ENCODE results near the gene DYNC1I2. TPM values are rescaled to one million over a fixed set of nuclear protein-coding genes. Genes with fewer than 3 reads are reported as not detected.

DYNC1I2 gene
- 176 and 182 TPM in 2 replicates for polyA plus RNA-seq (2014; cell fraction: cytosol; rRNA removed)
- polyA plus RNA-seq (2014; cell fraction: nucleus; rRNA removed), result 106 and 109 TPM in 2 replicates

DNA sequence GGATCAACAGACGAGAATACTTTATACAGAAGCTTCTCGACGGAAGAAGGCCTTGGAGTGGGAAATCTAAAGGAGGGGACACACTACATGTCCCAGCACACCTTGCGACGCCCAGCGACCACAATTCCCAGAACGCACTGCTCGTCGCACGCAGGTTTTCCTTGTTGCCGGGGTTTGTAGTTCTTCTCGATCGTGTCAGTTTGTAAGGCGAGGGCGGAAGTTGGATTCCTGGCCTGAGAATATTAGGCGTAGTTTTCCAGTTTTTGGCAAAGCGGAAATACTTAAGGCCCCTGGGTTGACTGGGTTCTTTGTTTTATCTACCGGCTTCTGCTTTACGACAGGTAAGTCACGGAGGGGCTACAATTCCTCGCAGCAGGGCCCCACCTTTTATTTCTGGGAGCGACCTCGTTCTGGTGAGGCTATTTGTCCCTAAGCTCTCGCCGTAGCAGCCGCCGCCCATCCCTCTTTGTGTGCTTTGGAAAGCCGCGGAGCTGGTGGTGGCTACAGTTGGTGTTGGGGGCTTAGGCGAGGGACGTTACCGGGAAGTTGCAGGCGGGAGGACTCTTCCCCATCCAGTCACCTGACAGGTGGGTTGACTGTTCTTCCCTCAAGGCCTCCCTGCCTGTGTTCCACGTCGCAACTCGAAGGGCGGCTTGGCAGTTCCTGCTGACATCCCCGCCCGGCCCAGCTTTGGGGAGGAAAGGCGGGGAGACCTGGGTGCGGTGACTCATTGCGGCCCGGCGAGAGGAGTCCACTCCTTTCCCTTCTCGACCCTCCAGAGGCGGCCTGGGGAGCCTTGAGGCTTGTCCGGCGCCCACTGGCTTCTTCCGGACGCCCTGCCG, at the start of gene DYNC1I2:
Gene DYNC1I2 (plus strand): TSS at position 183 of the 842 bp plus-strand sequence. CDS start 2,687 bp downstream, outside the sequence.
- DNase-seq (ENCODE audit: low spot score), result peak; percentile 97

DNA sequence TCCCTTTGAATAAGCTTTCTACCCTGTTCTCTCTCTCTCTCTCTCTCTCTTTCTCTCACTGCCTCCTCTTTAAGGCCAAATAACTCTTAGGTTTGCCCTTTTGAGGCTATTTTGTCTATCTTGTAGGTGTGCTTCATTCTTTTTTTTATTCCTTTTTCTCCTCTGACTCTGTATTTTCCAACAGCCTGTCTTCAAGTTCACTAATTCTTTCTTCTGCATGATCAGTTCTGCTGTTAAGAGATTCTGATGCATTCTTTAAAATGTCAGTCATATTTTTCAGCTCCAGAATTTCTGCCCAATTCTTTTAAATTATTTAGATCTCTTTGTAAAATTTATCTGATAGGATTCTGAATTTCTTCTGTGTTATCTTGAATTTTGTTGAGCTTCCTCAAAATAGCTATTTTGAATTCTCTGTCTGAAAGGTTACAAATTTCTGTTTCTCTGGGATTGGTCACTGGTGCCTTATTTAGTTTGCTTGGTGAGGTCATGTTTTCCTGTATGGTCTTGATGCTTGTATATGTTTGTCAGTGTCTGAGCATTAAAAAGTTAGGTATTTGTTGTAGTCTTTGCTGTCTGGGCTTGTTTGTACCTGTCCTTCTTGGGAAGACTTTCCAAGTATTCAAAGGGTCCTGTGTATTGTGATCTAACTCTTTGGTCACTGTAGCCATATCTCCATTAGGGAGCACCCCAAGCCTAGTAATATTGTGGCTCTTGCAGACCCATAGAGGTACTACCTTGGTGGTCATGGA, 35.4 kb upstream of the DYNC1I2 start:
- DNase-seq (ENCODE audit: low spot score), result no peak

DNA sequence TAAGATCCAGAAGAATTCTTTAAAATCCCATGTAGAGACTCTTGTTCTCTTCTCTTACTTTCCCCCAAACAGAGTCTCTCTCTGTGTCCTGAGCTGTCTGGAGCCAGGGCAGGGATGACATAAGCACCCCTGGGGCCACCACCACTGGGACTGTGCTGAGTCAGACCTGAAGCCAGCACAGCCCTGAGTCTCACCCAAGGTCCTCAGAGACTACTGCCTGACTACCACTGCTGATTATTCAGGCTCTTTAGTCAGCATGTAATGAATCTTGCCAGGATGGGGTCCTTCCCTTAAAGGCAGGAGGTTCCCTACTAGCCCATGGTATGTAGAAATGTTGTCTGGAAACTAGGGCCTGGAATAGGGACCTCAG, 34.9 kb upstream of the DYNC1I2 start:
- no peak for DNase-seq (ENCODE audit: low spot score)

DNA sequence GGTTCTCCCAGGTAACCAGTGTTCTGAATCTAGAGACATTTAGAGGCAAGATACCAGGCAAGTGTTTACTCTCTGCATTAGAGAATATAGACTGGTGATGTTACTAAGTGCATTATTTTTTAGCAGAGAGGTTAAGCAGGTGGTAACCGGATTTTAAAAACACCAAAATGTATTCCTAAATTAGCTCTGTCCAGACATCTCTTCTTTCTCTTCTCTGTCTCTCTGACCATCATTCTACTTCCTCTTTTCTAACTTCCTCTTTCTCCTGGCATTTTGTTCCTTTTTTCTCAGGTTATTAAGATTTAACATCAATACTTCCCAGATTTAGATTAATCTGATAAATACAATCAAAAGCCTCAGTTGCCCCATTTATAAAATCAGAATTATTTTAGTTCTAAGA, 31.7 kb upstream of the DYNC1I2 start:
- DNase-seq (ENCODE audit: low spot score), result no peak

DNA sequence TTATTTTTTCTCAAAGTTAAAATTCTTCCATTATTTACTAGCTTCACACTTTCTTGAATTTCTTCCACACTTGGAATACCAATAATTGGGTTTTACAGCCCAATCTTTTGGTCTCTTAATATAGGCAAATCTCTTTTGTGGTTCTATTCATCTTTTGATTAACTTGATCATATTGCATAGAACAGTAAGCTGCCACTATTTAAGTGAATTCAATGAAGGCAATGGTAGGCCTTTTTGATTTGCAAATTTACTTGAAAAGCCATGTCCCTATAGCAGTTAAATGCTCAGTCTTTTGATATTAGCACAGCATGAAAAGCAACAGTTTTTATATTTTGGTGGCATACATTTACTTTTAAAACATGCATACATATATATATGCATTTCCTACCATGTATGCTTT, 20.2 kb upstream of the DYNC1I2 start:
- DNase-seq (ENCODE audit: low spot score), result no peak

DNA sequence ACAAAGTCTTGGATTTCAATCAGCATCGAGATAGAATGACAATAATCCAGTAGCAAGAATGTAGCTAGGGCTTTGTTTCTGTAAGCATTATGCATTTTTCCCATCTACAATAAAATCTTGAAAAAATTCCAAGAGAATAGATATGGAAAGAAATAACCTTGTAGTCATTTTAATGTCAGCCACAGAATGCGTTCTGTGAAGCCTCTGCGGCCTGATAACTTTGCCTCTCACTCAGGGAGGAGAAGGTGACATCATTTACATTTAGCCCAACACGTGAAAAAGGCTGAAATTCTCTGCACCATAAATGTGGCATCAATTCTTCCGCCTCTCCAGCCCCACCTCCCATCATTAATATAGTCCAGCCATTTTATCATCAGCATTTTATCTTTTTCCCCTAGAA, 19.1 kb upstream of the DYNC1I2 start:
- DNase-seq (ENCODE audit: low spot score), result no peak

DNA sequence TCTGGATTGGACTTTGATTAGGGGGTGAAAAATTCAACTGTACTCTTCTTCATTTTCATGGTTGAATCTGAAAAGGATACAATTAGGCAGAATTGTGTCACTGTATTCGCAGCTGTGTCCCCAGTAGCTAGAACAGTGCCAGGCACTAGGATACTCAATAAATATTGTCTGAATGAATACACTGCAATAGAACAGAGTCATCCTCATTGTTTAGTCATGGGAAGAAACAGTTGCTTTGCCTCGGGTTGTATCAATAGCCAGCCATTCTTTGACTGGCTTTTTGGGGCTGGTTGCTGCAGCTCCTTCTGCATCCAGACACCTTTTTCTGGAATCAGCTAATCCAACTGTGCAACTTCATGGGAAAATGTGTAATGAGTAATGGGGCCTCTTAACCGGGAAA, 18.1 kb upstream of the DYNC1I2 start:
- DNase-seq (ENCODE audit: low spot score), result no peak

DNA sequence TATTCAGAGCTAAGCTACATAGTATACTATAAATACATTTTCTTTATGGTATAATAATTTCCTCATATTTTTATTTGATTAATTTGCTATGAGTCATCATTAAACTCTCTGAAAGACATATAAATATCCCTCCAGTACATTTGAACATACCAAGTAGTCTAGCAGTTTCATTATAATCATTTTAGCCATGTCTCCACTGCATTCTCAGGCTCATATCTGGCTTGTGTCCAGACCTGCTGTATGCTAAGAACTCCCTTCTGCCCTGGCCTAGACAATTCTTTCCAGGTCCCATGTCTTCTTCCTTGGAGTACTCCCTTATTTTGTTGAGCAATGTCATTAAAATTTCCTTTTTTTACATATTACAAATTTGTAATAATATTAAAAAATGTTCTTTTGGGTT, 16.6 kb upstream of the DYNC1I2 start:
- DNase-seq (ENCODE audit: low spot score), result no peak

DNA sequence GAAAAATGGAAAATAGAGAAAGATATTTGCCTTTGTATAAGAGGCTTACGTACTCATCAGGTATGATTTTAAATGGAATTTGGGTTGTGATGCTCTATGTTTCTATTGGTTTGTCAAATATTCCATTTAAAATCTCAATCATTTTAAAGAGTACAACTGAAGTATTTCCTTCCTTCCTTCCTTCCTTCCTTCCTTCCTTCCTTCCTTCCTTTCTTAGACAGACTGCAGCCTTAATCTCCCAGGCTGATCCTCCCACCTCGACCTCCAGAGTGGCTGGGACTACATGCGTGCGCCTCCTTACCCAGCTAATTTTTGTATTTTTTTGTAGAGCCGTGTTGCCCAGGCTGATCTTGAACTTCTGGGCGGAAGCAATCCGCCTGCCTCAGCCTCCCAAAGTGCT, 15.4 kb upstream of the DYNC1I2 start:
- no peak for DNase-seq (ENCODE audit: low spot score)

DNA sequence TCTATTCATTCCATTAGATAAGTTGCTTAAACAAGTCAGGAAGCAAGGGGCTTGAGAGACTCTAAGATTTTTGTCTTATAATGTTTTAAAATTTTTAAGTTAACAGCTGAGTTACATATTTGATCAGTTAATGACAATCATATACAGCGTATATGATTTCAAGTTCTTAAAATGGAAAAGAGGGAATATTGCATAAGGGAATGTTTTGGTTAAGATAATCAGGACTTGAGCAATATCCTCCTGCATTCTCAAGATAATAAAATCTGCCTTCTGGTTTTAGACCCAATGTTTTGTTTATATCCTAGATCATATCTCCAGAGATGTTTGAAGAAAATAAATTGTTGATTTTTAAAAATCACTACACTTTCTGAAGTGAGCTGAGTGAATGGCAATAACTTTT, 13.4 kb upstream of the DYNC1I2 start:
- no peak for DNase-seq (ENCODE audit: low spot score)

DNA sequence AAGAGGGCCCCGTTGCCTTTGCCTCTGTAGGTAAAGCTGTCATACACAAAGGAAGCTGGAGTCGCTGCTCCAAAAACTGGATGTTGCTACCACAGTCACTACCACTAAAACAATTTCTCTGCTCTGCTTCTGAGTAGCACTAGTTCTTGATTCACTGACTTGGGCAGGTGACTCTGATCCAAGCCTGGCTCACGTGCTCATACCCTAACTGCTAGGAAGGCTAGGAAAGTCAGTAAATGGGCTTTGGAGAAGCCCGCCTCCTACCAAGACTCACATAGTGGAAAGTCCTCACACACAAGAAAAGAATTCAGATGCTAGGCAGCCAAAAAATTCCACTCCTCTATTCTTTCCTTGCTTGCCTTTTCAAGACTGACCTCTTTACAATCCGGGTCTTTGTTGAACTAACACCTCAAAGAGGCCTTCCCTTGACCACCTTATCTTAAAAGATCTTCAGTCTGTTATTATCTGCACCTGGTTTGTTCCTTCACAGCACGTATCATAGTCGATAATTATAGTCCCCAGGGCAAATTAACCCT, 11.4 kb upstream of the DYNC1I2 start:
- peak; percentile 42 for DNase-seq (ENCODE audit: low spot score)

DNA sequence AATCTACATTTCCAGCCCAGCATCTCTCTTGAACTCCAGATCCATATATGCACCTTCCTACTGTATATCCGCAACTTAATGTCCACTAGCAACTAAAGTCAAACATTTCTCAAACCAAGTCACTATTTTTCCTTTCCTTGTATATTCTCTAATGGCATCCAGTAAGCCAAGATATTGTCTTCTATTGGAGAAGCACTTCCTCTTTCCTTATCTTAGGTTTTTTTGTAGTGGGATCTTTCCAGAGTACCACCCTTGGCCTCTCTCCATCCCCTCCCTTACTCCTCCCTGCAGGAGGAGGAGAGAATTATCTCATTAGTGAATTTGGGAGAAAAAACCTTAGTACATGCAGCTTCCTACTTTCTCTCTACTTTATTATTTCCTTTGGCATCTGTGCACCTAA, 8.7 kb upstream of the DYNC1I2 start:
- no peak for DNase-seq (ENCODE audit: low spot score)

DNA sequence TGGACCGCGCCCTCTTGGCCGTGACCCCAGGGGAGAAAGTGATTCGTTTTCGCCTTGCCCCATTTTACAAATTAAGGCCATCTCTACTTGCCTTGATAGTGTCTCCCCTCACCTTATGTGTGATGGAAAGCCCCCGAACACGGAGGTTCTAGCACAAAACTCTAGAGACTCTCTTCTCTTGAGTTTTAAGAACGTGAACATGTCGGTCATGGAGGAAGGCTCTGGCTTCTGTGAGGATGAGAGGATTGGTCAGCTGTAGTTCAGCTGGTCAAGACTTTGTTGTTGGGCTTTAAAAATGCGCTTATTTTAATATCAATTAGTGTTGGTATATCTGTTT, 828 bp downstream of the DYNC1I2 start:
- no peak for DNase-seq (ENCODE audit: low spot score)

DNA sequence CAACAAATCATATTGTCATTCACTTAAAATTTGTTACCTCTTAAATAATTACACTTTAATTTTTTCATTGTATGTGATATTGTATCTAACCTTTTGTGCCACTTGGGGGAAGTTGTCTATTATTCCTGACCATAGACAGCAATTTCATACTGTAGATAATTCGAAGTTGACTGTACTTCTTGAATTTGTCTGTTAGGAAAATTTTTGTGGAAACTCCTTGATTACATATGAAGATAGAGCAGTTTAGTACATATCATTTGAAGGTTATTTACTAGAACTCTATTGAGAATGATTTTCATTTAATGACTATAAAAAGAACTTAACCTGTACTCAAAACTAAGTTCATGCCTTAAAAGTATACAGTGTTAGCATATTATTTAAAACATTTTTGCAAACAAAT, 5.1 kb downstream of the DYNC1I2 start:
- no peak for DNase-seq (ENCODE audit: low spot score)

DNA sequence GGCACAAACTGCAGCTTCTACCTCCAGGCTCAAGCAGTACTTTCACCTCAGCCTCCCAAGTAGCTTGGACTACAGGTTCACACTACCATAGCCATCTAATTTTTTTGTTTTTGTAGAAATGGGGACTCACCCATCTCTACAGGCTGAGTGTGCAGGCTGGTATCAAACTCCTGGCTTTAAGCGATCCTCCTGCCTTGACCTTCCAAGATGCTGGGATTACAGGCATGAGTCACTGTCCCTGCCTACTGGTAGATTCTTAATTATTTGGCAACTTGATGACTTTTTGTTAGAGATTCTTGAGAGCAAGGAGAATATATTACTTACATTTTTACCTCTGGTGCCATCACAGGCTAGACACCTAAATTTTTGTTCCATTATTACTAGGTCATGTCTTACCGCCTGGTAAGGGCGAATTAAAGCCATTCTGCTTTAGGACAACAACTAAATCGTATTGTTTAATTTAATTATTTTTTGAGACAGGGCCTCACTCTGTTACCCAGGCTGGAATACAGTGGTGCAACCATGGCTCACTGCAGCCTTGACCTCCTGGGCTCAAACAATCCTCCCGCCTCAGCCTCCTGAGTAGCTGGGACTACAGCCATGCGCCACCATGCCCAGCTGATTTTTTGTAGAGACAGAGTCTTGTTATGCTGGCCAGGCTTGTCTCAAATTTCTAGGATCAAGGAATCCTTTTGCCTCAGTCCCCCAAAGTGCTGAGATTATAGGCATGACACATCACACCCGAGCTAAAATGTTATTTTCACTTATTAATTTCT, 15.7 kb downstream of the DYNC1I2 start:
- no peak for DNase-seq (ENCODE audit: low spot score)

DNA sequence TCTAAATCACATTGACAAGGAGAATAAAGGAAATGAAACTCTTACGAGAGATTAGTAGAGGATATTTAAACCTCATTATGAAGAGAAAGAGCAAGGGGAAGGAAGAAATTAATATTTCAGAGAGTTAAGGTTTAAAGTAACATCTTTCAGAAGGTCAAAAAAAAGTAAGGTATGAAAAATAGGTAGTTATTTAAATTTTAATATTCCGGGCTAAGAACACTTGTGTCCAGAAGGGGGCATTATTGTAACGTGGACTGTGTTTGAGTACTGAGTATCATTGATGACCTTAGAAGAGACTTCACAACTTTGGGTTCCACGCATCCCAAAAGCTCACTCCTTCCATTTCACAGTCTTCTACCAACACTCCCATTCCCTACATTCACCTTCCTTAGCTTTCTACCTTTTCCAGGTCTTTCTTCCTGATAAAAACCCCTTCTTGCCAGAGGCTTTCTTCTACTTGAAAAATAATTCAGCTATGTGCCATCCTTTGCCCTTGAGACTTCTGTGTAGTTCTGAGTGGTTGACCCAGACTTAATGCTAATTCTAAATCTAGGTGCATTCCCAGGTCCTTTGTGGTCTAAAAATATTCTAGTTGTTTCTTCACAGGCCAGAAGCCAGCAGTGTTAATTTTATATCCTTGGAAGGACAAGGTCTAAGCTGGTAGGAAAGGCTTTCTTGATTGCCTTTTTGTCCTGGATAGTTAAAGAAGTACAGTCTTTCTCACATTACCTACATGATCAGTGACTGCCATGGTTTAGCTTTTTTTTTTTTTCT, 16.5 kb downstream of the DYNC1I2 start:
- DNase-seq (ENCODE audit: low spot score), result peak; percentile 17

DNA sequence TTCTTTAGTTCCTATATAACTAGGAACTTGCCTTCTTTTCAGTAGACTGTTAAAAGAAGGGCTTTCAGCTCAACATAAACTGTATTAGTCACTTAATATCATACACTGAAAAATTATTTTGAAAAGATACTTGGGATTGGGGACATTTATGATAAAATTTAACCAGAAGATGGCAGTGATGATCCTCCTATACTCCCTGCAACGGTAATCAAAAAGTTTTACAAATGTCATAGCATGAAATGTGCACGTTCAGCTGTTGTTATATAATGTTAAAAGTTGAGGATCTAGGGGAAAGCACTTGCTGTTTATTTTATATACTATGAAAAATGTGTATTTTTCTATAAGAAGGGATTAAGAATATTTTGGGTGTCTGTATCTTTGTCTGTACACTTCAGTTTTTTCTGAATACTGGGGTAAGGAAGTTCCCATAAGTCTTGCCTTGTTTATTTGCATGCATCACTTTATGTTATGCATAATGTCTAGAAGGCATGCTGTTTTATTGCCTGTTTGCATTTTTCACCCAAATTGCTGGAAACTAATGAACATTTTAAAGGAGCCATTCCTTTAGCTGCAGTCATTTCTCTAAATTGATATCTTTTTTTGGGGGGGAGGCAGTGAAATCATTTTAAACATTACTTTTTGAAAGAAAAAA, 19.0 kb downstream of the DYNC1I2 start:
- no peak for DNase-seq (ENCODE audit: low spot score)

DNA sequence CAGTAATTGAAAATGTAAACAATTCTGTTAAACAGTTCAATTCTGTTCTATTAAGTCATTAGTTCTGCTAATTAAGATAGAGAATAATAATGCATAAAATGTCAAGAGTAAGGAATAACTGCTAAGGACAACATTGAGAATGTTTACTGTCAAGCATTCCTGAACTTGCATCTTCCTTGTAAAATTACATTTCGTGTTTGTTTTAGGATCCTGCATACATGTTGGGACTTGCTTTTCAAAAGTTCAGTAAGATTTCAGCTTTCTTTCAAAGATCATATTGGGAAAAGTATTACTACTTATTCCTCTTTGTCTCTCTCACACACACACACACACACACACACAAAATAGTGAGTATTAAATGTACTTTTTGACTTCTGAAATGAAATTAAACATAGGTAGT, 20.5 kb downstream of the DYNC1I2 start:
- DNase-seq (ENCODE audit: low spot score), result no peak

DNA sequence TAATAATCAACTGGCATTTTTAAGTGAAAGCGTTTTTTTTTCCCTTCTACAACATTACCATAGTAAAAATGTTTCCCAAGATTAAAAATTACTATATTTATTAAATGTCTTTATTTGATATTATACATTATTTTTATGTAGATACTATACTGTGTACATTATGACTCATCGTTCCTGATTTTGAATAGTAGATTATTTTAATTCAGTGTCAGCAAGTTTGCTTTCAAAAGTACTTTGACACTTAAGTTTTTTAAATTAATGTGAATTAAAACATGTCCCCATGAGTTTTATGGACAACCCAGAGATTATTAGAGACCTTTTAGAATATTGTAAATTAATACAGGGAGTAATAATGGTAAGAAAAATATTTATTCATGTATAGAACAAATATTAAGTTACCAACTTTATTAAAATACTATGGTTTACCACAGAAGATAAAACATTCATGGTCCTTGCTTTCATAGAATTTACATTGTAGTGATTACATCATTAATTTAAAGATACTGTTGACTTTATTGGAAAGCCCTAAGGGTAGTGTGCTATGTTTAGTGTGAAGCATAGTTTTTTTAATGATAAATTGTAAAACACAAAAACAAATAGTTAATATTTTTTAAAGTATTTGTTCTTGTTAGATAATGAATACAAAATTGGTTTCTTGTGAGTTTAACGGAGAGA, 21.9 kb downstream of the DYNC1I2 start:
- DNase-seq (ENCODE audit: low spot score), result no peak

DNA sequence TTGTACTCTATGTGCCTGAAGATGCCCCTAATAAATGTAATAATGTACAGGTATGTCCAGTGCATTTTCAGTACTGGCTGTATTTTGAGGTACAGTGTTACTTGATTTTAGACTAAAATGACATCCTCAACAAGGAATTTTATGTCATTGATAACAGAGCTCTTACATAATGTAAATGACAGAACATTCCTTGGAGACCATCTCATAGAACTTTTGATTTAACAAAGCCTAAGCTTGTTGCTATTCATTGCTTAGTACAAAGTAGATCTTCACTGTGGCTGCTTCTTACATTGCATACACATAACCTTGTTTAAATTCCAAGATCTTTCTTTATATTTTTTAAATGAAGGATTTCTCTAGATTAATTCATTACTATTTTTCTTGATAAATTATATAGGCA, 24.1 kb downstream of the DYNC1I2 start:
- DNase-seq (ENCODE audit: low spot score), result no peak
